ENCODE measurements around the gene GRIN2A.

DNA sequence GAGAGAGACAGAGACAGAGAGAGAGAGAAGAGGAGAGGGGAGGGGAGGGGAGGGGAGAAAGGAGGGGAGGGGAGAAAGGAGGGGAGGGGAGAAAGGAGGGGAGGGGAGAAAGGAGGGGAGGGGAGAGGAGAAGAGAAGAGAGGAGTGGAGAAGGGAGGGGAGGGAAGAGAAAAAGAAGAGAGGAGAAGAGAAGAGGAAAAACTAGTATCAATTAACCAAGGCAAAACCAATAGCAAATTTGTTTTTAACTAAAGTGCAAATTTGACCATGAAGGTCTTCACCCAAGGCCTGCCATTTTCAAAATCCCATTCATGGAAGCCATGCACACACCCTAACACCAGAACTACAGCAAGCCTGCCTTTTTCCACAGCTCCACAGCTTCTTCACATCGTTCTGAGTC lies 16.6 kb downstream of the GRIN2A start:
- TF ChIP-seq CTCF (IDR thresholded peaks at IDR 0.05; ENCODE audit: low read length) (no peak), EZH2 (optimal IDR thresholded peaks at IDR 0.05; ENCODE audit: low read depth, low read length) (no peak), EZH2phosphoT487 (IDR thresholded peaks at IDR 0.05; ENCODE audit: low read length) (no peak)
